HuH-7 (cell line): ENCODE measurements around the gene GNA14.
"Not testable (repeated sequence)": the region's sequence is repeated elsewhere in the genome, so short reads cannot be mapped to it uniquely, and the experiment has no call there.

ENCODE experiments used
- DNase-seq: peaks from one replicate; pipeline ENCODE4 v3.0.0; 2011; ENCODE audit warnings: low spot score

The GNA14 gene

GRCh38 chr9:77534376-77535057 is 113.6 kb downstream of the GNA14 start:
- DNase-seq: no peak

- DNase-seq: no peak
Observed at GRCh38 chr9:77533671-77534070, 114.5 kb downstream of the GNA14 start.

DNA sequence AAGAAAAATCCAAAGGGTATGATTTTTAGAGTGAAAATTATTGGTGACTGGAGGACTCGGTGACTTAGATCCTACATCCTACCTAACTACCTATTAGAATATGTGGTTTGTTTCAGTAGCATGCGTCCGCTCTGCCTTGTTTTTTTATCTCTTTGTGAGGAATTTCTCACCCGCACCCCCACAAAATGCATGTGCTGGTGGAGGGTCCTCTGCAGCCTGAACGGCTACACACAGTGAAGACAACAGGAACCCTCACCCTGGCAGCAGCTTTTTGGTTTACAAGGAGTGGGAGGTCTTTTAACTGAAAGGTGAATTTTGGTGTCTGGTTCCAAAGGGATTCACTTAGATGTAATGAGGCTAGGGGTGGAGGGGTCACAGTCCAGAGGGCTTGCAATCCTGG is 115.5 kb downstream of the GNA14 start:
- no peak for DNase-seq

- no peak for DNase-seq
Observed at GRCh38 chr9:77531400-77531799, 116.7 kb downstream of the GNA14 start.

GRCh38 chr9:77523891-77524290 is 124.2 kb downstream of the GNA14 start:
- DNase-seq: no peak

DNA sequence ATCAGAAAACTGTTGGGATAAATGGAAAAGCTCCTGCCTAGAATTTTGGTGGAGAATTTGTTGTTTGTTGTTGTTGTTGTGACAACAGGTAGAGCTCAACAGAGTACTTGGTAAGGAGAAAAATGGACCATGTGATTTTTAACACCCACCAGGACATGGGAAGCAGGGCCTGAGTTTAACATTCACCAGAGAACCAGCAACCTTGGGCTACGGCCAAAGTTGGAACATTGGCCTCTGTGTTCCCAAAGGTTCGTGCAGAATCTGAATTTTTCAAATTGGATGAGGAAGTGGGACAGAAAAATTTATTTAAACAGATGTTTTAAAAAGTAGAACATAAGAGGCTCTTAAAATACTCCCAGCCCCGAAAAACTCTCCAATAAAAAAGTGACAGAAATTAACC is 127.0 kb downstream of the GNA14 start:
- DNase-seq: no peak

- DNase-seq: no peak
Observed at GRCh38 chr9:77518688-77519087, 129.4 kb downstream of the GNA14 start.

GRCh38 chr9:77516781-77517180 is 131.3 kb downstream of the GNA14 start:
- DNase-seq: no peak

- DNase-seq: no peak
Observed at GRCh38 chr9:77514886-77515711, 133.0 kb downstream of the GNA14 start.

DNA sequence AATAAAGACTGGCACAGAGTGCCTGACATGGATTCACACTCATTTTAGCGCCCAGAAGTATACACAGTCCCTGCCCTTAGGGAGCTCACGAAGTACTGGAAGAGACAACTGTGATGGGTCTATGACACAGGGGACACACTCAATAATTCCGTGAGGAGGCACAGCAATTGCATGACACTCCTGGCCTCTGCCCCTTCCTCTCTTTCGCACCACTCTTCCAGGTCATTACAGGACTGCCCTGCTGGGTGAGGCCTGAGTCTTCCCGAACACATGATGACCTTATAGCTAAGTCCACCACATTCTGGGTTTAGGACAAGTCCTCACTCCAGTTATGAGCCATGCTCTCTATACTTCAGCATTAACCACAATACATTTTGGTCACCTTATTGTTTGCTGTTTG is 134.7 kb downstream of the GNA14 start:
- no peak for DNase-seq

- no peak for DNase-seq
Observed at GRCh38 chr9:77512876-77513275, 135.2 kb downstream of the GNA14 start.

GRCh38 chr9:77511525-77511924 is 136.6 kb downstream of the GNA14 start:
- DNase-seq: no peak

DNA sequence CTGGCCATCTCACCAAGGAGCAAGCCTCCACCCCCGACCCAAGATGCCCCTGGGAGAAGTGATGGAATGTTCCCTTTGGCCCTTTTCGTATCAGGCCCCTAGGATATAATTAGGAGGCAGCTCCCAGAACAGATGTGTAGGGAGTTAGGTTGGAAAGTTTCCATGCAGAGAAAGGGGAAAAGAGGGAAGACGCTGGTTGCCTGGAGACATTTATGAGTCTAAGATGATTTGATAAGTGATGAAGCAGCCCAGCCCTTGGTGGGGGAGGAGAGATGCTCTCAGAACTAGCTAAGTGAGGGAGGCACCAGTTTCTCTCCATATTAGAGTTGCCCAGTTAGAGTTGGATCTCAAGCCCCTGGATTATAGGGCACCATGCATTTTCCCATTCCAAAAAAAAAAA is 137.5 kb downstream of the GNA14 start:
- DNase-seq: no peak

- DNase-seq: no peak
Observed at GRCh38 chr9:77508396-77508795, 139.7 kb downstream of the GNA14 start.

DNA sequence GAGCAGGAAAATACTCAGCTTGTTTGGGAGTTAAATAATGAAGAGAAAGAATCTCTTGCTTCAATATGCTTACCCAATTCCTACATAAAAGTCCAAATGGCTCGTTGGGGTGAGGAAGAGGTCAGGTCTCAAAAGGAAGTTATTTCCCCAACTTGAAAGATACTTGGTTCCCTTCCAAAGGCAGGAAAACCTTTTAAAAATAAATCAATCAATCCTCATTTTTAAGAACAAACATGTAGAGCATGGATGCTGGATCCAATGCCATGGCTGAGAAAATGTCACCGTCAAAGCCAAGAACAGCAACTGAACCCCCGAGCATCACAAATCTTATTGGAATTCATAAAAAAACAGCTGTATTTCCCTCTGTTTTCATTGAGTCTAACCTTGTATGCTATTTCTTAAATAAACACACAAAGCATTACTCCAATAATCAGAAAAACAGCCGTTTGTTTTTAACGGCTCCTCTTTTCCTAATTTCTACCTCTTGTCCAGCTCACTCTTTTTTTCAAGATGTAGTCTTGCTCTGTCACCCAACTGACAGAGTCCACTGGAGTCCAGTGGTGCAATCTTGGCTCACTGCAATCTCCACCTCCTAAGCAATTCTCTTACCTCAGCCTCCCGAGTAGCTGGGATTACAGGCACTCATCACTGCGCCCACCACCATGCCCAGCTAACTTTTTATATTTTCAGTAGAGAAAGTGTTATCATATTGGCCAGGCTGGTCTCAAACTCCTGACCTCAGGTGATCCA is 140.7 kb downstream of the GNA14 start:
- DNase-seq: no peak

DNA sequence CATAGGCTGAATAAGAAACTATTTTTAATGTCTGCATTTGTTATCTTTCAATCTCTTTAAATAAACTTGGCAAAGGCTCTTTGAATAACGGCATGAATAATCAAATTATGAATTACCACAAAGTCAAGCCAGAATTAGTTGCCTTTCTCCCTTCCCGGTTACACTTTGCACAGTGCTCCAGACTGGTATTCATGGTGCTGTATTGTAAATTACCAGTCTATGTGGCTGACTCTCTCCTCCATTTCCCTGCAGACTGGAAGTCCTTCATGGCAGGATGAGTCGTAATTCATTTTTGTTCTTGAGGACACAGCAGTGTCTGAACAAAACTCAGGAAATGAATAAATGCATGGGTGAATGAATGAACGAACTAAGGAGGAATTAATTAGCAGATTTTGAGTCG is 142.9 kb downstream of the GNA14 start:
- DNase-seq: no peak

- no peak for DNase-seq
Observed at GRCh38 chr9:77502568-77502967, 145.6 kb downstream of the GNA14 start.

- no peak for DNase-seq
Observed at GRCh38 chr9:77498891-77499290, 149.2 kb downstream of the GNA14 start.

GRCh38 chr9:77497322-77498198 is 150.6 kb downstream of the GNA14 start:
- DNase-seq: no peak

- DNase-seq: no peak
Observed at GRCh38 chr9:77495834-77496671, 152.1 kb downstream of the GNA14 start.

DNA sequence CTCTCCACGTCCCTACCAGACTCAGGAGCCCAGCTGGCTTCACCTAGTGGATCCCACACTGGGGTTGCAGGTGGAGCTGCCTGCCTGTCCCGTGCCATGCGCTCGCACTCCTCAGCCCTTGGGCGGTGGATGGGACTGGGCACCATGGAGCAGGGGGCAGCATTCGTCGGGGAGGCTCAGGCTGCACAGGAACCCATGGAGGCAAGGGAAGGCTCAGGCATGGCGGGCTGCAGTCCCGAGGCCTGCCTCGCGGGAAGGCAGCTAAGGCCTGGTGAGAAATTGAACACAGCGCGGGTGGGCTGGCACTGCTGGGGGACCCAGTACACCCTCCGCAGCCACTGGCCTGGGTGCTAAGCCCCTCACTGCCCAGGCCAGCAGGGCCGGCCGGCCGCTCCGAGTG is 157.8 kb downstream of the GNA14 start:
- not testable (repeated sequence) for DNase-seq
